ENCODE measurements around the gene CHD8. TPM values are rescaled to one million over a fixed set of nuclear protein-coding genes. Genes with fewer than 3 reads are reported as not detected.

The CHD8 gene
- total RNA-seq, 1 donor = 55.4 TPM

- Histone ChIP-seq H3K4me2 (ENCODE audit: insufficient read depth, low read length) (no peak overlapping the region), H2AFZ (ENCODE audit: low read length) (no peak overlapping the region), H3K4me3 (ENCODE audit: insufficient read depth, low read length) (no peak overlapping the region), H3K27ac (ENCODE audit: low read depth, low read length) (peak overlapping the region; percentile 27), H3K27me3 (ENCODE audit: insufficient read depth, low read length) (no peaks in the 10 kb centered on the region), H3K9me3 (ENCODE audit: low read depth, low read length) (no peaks in the 10 kb centered on the region), H4K20me1 (ENCODE audit: insufficient read depth, low read length) (no peaks in the 10 kb centered on the region), H3K79me2 (ENCODE audit: insufficient read depth, low read length) (no peaks in the 10 kb centered on the region), H3K36me3 (ENCODE audit: insufficient read depth, low read length) (peaks cover 87% of the 10 kb centered on the region), H3K4me1 (ENCODE audit: insufficient read depth, low read length) (no peaks in the 10 kb centered on the region)
- no peak for DNase-seq (ENCODE audit: insufficient read length, low spot score, missing footprints)
- peak; percentile 49 for TF ChIP-seq CTCF (IDR thresholded peaks at IDR 0.05; ENCODE audit: extremely low read depth, low read depth, low read length)
Observed at GRCh38 chr14:21498540-21499526, 42.9 kb upstream of the CHD8 start.

- no peak for TF ChIP-seq CTCF (IDR thresholded peaks at IDR 0.05; ENCODE audit: extremely low read depth, low read depth, low read length)
- Histone ChIP-seq H3K36me3 (ENCODE audit: insufficient read depth, low read length) (peaks cover 81% of the 10 kb centered on the region), H3K79me2 (ENCODE audit: insufficient read depth, low read length) (no peaks in the 10 kb centered on the region), H3K27me3 (ENCODE audit: insufficient read depth, low read length) (no peaks in the 10 kb centered on the region), H3K4me1 (ENCODE audit: insufficient read depth, low read length) (no peaks in the 10 kb centered on the region), H3K27ac (ENCODE audit: low read depth, low read length) (no peak overlapping the region), H4K20me1 (ENCODE audit: insufficient read depth, low read length) (no peaks in the 10 kb centered on the region), H3K9me3 (ENCODE audit: low read depth, low read length) (no peaks in the 10 kb centered on the region), H3K4me3 (ENCODE audit: insufficient read depth, low read length) (no peak overlapping the region), H3K4me2 (ENCODE audit: insufficient read depth, low read length) (no peak overlapping the region), H2AFZ (ENCODE audit: low read length) (no peak overlapping the region)
- no peak for DNase-seq (ENCODE audit: insufficient read length, low spot score, missing footprints)
Observed at GRCh38 chr14:21496453-21496852, 40.5 kb upstream of the CHD8 start.

GRCh38 chr14:21494902-21495762, 39.2 kb upstream of the CHD8 start:
- H3K4me2 ChIP-seq (ENCODE audit: insufficient read depth, low read length) = no peak overlapping the region
- H3K4me3 ChIP-seq (ENCODE audit: insufficient read depth, low read length) = no peak overlapping the region
- peaks cover 76% of the 10 kb centered on the region for H3K36me3 ChIP-seq (ENCODE audit: insufficient read depth, low read length)
- no peaks in the 10 kb centered on the region for H3K27me3 ChIP-seq (ENCODE audit: insufficient read depth, low read length)
- no peaks in the 10 kb centered on the region for H3K4me1 ChIP-seq (ENCODE audit: insufficient read depth, low read length)
- no peak for DNase-seq (ENCODE audit: insufficient read length, low spot score, missing footprints)
- no peaks in the 10 kb centered on the region for H3K79me2 ChIP-seq (ENCODE audit: insufficient read depth, low read length)
- peak overlapping the region; percentile 23 for H3K27ac ChIP-seq (ENCODE audit: low read depth, low read length)
- H4K20me1 ChIP-seq (ENCODE audit: insufficient read depth, low read length) = no peaks in the 10 kb centered on the region
- TF ChIP-seq CTCF (IDR thresholded peaks at IDR 0.05; ENCODE audit: extremely low read depth, low read depth, low read length) = no peak
- no peak overlapping the region for H2AFZ ChIP-seq (ENCODE audit: low read length)
- H3K9me3 ChIP-seq (ENCODE audit: low read depth, low read length) = no peaks in the 10 kb centered on the region

All from osteoblast (primary cell).